ENCODE results near the gene BNC2. TPM values are rescaled to one million over a fixed set of nuclear protein-coding genes. Genes with fewer than 3 reads are reported as not detected.

The BNC2 gene
- total and polyA plus RNA-seq, 2 donors, result 1.8 to 3.9 TPM

- Histone ChIP-seq H3K4me3 (ENCODE audit: low read length in 2 of 2) (no peak overlapping the region), H3K4me1 (ENCODE audit: control insufficient read depth in 2 of 2, insufficient read depth in 2 of 2, low read length in 2 of 2) (no peaks in the 10 kb centered on the region), H3K36me3 (ENCODE audit: control insufficient read depth in 2 of 2, insufficient read depth in 2 of 2, low read length in 1 of 2) (no peaks in the 10 kb centered on the region), H3K27me3 (ENCODE audit: control insufficient read depth in 2 of 2, insufficient read depth in 1 of 2, low read length in 1 of 2) (peaks cover 15 to 27% of the 10 kb centered on the region in 2 donors), H3K27ac (ENCODE audit: low read depth in 1 of 2, low read length in 1 of 2) (no peak overlapping the region), H3K9me3 (ENCODE audit: control insufficient read depth in 2 of 2, insufficient read depth in 1 of 2, low read length in 1 of 2) (no peaks in the 10 kb centered on the region)
- DNase-seq (ENCODE audit: low read depth in 6 of 9, low spot score in 9 of 9), result no peak
- 93% methylated on average over 10 of the region's 10 CpGs for WGBS
Observed at GRCh38 chr9:16864649-16865434, 5.6 kb downstream of the BNC2 start.

DNA sequence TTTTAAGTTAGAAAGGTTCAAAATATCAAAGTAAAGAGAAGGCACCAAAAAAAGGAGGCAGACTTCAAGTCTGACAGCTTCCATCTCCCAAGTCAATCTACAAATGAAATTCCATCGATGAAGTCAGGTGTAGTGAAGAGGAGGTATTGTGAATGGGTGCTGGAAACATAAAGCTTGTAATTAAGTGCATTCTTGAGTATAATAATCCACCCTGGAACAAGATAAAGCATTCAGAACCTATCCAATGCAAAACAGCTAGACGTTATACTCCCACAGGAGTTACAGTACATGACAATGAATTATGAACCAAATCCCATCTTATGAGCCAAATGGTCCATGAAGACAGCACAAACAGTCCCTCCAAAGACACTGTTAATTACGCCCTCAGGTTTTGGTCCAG is 22.3 kb downstream of the BNC2 start:
- no peak overlapping the region for H3K27ac ChIP-seq (ENCODE audit: low read depth in 1 of 2, low read length in 1 of 2)
- DNase-seq (ENCODE audit: low read depth in 6 of 9, low spot score in 9 of 9), result no peak
- no peaks in the 10 kb centered on the region for H3K9me3 ChIP-seq (ENCODE audit: control insufficient read depth in 2 of 2, insufficient read depth in 1 of 2, low read length in 1 of 2)
- no peak overlapping the region for H3K4me3 ChIP-seq (ENCODE audit: low read length in 2 of 2)
- 90% methylated on average over 3 of the region's 3 CpGs for WGBS
- H3K4me1 ChIP-seq (ENCODE audit: control insufficient read depth in 2 of 2, insufficient read depth in 2 of 2, low read length in 2 of 2), result no peaks in the 10 kb centered on the region
- no peaks in the 10 kb centered on the region for H3K36me3 ChIP-seq (ENCODE audit: control insufficient read depth in 2 of 2, insufficient read depth in 2 of 2, low read length in 1 of 2)
- no peaks in the 10 kb centered on the region for H3K27me3 ChIP-seq (ENCODE audit: control insufficient read depth in 2 of 2, insufficient read depth in 1 of 2, low read length in 1 of 2)

DNA sequence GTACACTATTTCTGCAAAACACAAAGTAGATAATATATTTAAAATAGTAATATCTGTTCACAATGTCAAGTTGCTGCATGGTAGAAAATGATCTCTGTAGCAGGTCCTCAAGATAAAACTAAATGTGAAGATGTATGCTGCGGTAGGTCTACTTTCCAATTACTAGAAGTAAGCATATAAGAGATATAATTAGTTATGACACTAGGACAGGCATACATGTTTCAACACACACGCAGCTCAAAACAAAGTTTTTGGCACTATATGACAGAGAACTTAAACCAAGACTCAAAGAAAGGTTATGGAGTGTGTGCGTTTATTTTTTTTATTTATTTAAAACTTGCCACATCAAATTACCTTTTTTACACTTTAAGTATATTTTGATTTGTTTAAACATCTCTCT is 23.5 kb downstream of the BNC2 start:
- Histone ChIP-seq H3K4me3 (ENCODE audit: low read length in 2 of 2) (no peak overlapping the region), H3K4me1 (ENCODE audit: control insufficient read depth in 2 of 2, insufficient read depth in 2 of 2, low read length in 2 of 2) (no peaks in the 10 kb centered on the region), H3K27me3 (ENCODE audit: control insufficient read depth in 2 of 2, insufficient read depth in 1 of 2, low read length in 1 of 2) (no peaks in the 10 kb centered on the region), H3K27ac (ENCODE audit: low read depth in 1 of 2, low read length in 1 of 2) (no peak overlapping the region), H3K36me3 (ENCODE audit: control insufficient read depth in 2 of 2, insufficient read depth in 2 of 2, low read length in 1 of 2) (no peaks in the 10 kb centered on the region), H3K9me3 (ENCODE audit: control insufficient read depth in 2 of 2, insufficient read depth in 1 of 2, low read length in 1 of 2) (no peaks in the 10 kb centered on the region)
- DNase-seq (ENCODE audit: low read depth in 6 of 9, low spot score in 9 of 9), result no peak
- 61% methylated on average over 3 of the region's 3 CpGs for WGBS

- Histone ChIP-seq H3K9me3 (ENCODE audit: control insufficient read depth in 2 of 2, insufficient read depth in 1 of 2, low read length in 1 of 2) (no peaks in the 10 kb centered on the region), H3K27ac (ENCODE audit: low read depth in 1 of 2, low read length in 1 of 2) (no peak overlapping the region), H3K4me3 (ENCODE audit: low read length in 2 of 2) (no peak overlapping the region), H3K4me1 (ENCODE audit: control insufficient read depth in 2 of 2, insufficient read depth in 2 of 2, low read length in 2 of 2) (no peaks in the 10 kb centered on the region), H3K27me3 (ENCODE audit: control insufficient read depth in 2 of 2, insufficient read depth in 1 of 2, low read length in 1 of 2) (no peaks in the 10 kb centered on the region), H3K36me3 (ENCODE audit: control insufficient read depth in 2 of 2, insufficient read depth in 2 of 2, low read length in 1 of 2) (no peaks in the 10 kb centered on the region)
- no peak for DNase-seq (ENCODE audit: low read depth in 6 of 9, low spot score in 9 of 9)
- WGBS, result 94% methylated on average over 6 of the region's 6 CpGs
Observed at GRCh38 chr9:16846367-16846766, 24.1 kb downstream of the BNC2 start.

GRCh38 chr9:16834817-16835216 is 35.7 kb downstream of the BNC2 start:
- WGBS, result 96% methylated on average over 5 of the region's 5 CpGs
- Histone ChIP-seq H3K9me3 (ENCODE audit: control insufficient read depth in 2 of 2, insufficient read depth in 1 of 2, low read length in 1 of 2) (no peaks in the 10 kb centered on the region), H3K4me3 (ENCODE audit: low read length in 2 of 2) (no peak overlapping the region), H3K27me3 (ENCODE audit: control insufficient read depth in 2 of 2, insufficient read depth in 1 of 2, low read length in 1 of 2) (peaks cover 0 to under 1% of the 10 kb centered on the region in 2 donors), H3K36me3 (ENCODE audit: control insufficient read depth in 2 of 2, insufficient read depth in 2 of 2, low read length in 1 of 2) (no peaks in the 10 kb centered on the region), H3K27ac (ENCODE audit: low read depth in 1 of 2, low read length in 1 of 2) (no peak overlapping the region), H3K4me1 (ENCODE audit: control insufficient read depth in 2 of 2, insufficient read depth in 2 of 2, low read length in 2 of 2) (no peaks in the 10 kb centered on the region)
- no peak for DNase-seq (ENCODE audit: low read depth in 6 of 9, low spot score in 9 of 9)

GRCh38 chr9:16833296-16833835 is 37.1 kb downstream of the BNC2 start:
- Histone ChIP-seq H3K27ac (ENCODE audit: low read depth in 1 of 2, low read length in 1 of 2) (no peak overlapping the region), H3K4me1 (ENCODE audit: control insufficient read depth in 2 of 2, insufficient read depth in 2 of 2, low read length in 2 of 2) (no peaks in the 10 kb centered on the region), H3K4me3 (ENCODE audit: low read length in 2 of 2) (no peak overlapping the region), H3K27me3 (ENCODE audit: control insufficient read depth in 2 of 2, insufficient read depth in 1 of 2, low read length in 1 of 2) (peaks cover 2 to 14% of the 10 kb centered on the region in 2 donors), H3K9me3 (ENCODE audit: control insufficient read depth in 2 of 2, insufficient read depth in 1 of 2, low read length in 1 of 2) (no peaks in the 10 kb centered on the region), H3K36me3 (ENCODE audit: control insufficient read depth in 2 of 2, insufficient read depth in 2 of 2, low read length in 1 of 2) (no peaks in the 10 kb centered on the region)
- WGBS, result 91% methylated on average over 3 of the region's 3 CpGs
- no peak for DNase-seq (ENCODE audit: low read depth in 6 of 9, low spot score in 9 of 9)

GRCh38 chr9:16832101-16832500 is 38.4 kb downstream of the BNC2 start:
- H3K36me3 ChIP-seq (ENCODE audit: control insufficient read depth in 2 of 2, insufficient read depth in 2 of 2, low read length in 1 of 2), result no peaks in the 10 kb centered on the region
- H3K4me3 ChIP-seq (ENCODE audit: low read length in 2 of 2), result no peak overlapping the region
- H3K27ac ChIP-seq (ENCODE audit: low read depth in 1 of 2, low read length in 1 of 2), result no peak overlapping the region
- no peaks in the 10 kb centered on the region for H3K9me3 ChIP-seq (ENCODE audit: control insufficient read depth in 2 of 2, insufficient read depth in 1 of 2, low read length in 1 of 2)
- no peak for DNase-seq (ENCODE audit: low read depth in 6 of 9, low spot score in 9 of 9)
- H3K4me1 ChIP-seq (ENCODE audit: control insufficient read depth in 2 of 2, insufficient read depth in 2 of 2, low read length in 2 of 2), result no peaks in the 10 kb centered on the region
- WGBS, result 96% methylated on average over 3 of the region's 3 CpGs
- H3K27me3 ChIP-seq (ENCODE audit: control insufficient read depth in 2 of 2, insufficient read depth in 1 of 2, low read length in 1 of 2), result peaks cover 2 to 21% of the 10 kb centered on the region in 2 donors

DNA sequence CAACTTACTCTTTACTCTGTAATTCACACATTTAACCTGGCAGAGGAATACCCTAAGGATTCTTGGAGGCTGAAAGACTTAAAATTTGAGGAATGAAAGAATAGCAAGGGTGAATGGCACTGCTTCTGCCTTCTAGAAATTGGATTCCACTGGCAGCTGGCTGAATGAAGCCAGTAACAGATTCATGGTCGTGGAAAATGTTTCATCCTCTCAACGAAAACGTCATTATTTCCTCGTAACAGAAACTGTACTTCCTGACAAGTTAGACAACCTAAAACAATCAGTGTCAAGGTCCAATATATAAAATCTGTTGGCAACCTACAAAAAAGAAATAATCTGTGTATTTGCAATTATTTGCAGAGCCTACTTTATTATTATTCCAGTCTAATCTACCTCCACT is 39.7 kb downstream of the BNC2 start:
- Histone ChIP-seq H3K9me3 (ENCODE audit: control insufficient read depth in 2 of 2, insufficient read depth in 1 of 2, low read length in 1 of 2) (no peaks in the 10 kb centered on the region), H3K27ac (ENCODE audit: low read depth in 1 of 2, low read length in 1 of 2) (no peak overlapping the region), H3K4me3 (ENCODE audit: low read length in 2 of 2) (no peak overlapping the region), H3K27me3 (ENCODE audit: control insufficient read depth in 2 of 2, insufficient read depth in 1 of 2, low read length in 1 of 2) (peaks cover 2 to 22% of the 10 kb centered on the region in 2 donors), H3K36me3 (ENCODE audit: control insufficient read depth in 2 of 2, insufficient read depth in 2 of 2, low read length in 1 of 2) (no peaks in the 10 kb centered on the region), H3K4me1 (ENCODE audit: control insufficient read depth in 2 of 2, insufficient read depth in 2 of 2, low read length in 2 of 2) (no peaks in the 10 kb centered on the region)
- no peak for DNase-seq (ENCODE audit: low read depth in 6 of 9, low spot score in 9 of 9)
- 83% methylated on average over 4 of the region's 4 CpGs for WGBS

DNA sequence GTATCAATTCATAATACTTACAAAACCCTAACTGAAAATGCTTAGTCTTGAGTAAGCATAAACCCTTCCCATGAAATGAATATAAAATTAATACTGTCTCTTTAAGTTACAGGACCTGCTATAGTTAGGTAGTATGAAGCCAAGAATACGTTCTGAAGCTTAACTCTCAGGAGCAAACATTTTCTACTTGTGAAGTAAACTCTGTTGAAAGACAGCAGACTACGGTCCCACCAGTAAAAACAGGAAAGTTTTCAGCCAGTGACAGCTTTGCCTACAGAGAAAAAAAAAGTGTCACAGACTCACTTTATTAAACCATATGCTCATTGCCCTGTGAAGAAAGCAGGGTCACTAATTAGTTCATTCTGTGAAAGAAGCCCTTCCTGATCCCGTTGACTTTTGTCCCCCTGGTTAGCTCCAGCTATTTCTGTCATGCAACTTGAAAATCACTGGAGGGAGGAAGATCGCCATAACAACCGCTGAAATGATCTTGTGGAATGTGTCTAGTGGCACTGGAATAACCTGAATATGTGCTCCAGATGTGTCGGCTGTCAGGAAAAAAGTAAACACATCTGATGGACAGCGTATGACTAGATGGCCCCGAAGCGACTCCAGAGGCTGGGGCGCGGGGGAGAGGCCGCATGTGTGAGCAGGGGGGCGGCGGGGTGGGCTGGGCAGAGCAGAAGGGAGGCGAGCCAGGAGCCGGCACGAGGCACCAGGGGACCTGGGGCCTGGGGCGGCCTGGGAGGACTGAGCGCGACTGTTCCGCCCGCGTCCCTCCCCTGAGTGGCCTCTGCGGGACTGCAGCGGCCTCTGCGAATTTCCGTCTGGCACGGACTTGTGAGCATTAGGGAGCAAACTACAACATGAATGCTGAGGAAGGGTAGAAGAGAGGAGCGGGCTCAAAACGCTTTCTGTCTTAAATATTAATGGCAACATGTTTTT is 41.9 kb downstream of the BNC2 start:
- Histone ChIP-seq H3K27ac (ENCODE audit: low read depth in 1 of 2, low read length in 1 of 2) (peak overlapping the region; percentile 33 to 52), H3K4me1 (ENCODE audit: control insufficient read depth in 2 of 2, insufficient read depth in 2 of 2, low read length in 2 of 2) (no peaks in the 10 kb centered on the region), H3K9me3 (ENCODE audit: control insufficient read depth in 2 of 2, insufficient read depth in 1 of 2, low read length in 1 of 2) (no peaks in the 10 kb centered on the region), H3K4me3 (ENCODE audit: low read length in 2 of 2) (no peak overlapping the region), H3K36me3 (ENCODE audit: control insufficient read depth in 2 of 2, insufficient read depth in 2 of 2, low read length in 1 of 2) (no peaks in the 10 kb centered on the region), H3K27me3 (ENCODE audit: control insufficient read depth in 2 of 2, insufficient read depth in 1 of 2, low read length in 1 of 2) (peaks cover 2 to 22% of the 10 kb centered on the region in 2 donors)
- no peak for DNase-seq (ENCODE audit: low read depth in 6 of 9, low spot score in 9 of 9)
- WGBS, result 18% methylated on average over 30 of the region's 30 CpGs

Data from thymus (tissue), 11 donors.